Osteocyte (in vitro differentiated cells): Measurements from ENCODE around the gene ANTXR1. TPM values are rescaled to one million over a fixed set of nuclear protein-coding genes. Genes with fewer than 3 reads are reported as not detected.
"Not testable (repeated sequence)": the region's sequence is repeated elsewhere in the genome, so short reads cannot be mapped to it uniquely, and the experiment has no call there.

Experiments used
- DNase-seq: peaks from one replicate; pipeline ENCODE4 v3.0.0; 2021; ENCODE audit warnings: mixed read lengths; ENCODE audit not compliant: unreplicated experiment; ENCODE audit errors: extremely low spot score
- H3K27ac Mint-ChIP-seq: one replicate; pipeline ENCODE4 v1.8.0; 2021; ENCODE audit warnings: mild to moderate bottlenecking, mixed read lengths; ENCODE audit not compliant: unreplicated experiment
- H3K27me3 Mint-ChIP-seq: one replicate; pipeline ENCODE4 v1.8.0; 2021; ENCODE audit warnings: mixed read lengths; ENCODE audit not compliant: unreplicated experiment
- H3K36me3 Mint-ChIP-seq: one replicate; pipeline ENCODE4 v1.8.0; 2021; ENCODE audit warnings: mixed read lengths; ENCODE audit not compliant: unreplicated experiment
- H3K4me1 Mint-ChIP-seq: one replicate; pipeline ENCODE4 v1.8.0; 2021; ENCODE audit warnings: mixed read lengths; ENCODE audit not compliant: unreplicated experiment
- H3K4me3 Mint-ChIP-seq: one replicate; pipeline ENCODE4 v1.8.0; 2021; ENCODE audit warnings: mild to moderate bottlenecking, moderate library complexity, mixed read lengths; ENCODE audit not compliant: unreplicated experiment
- H3K9me3 Mint-ChIP-seq: one replicate; pipeline ENCODE4 v1.8.0; 2021; ENCODE audit warnings: mixed read lengths; ENCODE audit not compliant: unreplicated experiment
- total RNA-seq: library from RNA; stranded (reverse); gene quantifications from 2 replicates; pipeline ENCODE4 v1.2.1, GENCODE V29; 2021
- TF ChIP-seq, protein P1 (sequence below): fragments of 200-600 bp; sonication (generic); IDR thresholded peaks from 2 replicates; pipeline ENCODE4 v1.5.0; 2021; ENCODE audit warnings: antibody characterized with exemption, mild to moderate bottlenecking, moderate library complexity

The ANTXR1 gene
- total RNA-seq, 1 donor from 2014 or later = 144 TPM

DNA sequence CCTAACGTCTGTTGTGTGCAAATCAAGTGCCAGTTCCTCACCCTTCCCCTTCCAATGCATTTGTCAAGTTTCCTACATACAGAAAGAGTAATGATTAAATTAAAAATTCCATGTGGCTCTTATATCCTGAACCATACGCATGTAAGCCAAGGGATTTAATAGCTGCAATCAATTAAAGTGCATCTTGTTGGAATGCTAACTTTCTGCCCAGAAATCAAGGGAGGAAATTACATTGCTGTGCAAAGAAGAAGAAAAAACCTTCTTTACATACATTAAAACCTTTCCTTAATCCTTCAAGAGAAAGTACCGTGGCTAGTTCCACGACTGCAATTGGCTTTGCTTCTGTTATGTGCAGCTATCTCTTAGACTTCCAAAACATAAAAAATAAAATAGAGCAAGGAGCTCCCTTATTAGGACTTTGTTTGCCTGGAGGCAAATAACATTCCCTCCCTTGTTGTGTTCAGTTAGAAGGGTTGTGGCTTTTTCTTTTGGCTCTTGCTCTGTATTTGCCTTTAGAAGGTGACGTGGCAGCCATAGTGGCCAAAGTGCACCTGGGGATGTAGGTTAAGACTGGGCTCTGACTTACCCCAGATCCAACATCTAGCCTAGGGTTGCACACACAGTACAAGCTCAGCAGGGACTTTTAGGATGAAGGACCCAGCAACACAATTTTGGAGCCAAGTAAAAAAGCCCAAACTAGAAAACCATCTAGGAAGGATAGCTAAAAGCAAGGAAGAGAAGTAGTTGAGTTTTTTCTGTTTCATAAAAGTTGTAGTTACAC is 158.3 kb downstream of the ANTXR1 start:
- Mint-ChIP-seq H3K27ac (no peak overlapping the region), H3K27me3 (no peaks in the 10 kb centered on the region), H3K4me3 (no peak overlapping the region), H3K4me1 (peaks cover 31% of the 10 kb centered on the region), H3K36me3 (peaks cover 34% of the 10 kb centered on the region), H3K9me3 (no peaks in the 10 kb centered on the region)
- no peak for DNase-seq
- TF ChIP-seq, protein P1, sequence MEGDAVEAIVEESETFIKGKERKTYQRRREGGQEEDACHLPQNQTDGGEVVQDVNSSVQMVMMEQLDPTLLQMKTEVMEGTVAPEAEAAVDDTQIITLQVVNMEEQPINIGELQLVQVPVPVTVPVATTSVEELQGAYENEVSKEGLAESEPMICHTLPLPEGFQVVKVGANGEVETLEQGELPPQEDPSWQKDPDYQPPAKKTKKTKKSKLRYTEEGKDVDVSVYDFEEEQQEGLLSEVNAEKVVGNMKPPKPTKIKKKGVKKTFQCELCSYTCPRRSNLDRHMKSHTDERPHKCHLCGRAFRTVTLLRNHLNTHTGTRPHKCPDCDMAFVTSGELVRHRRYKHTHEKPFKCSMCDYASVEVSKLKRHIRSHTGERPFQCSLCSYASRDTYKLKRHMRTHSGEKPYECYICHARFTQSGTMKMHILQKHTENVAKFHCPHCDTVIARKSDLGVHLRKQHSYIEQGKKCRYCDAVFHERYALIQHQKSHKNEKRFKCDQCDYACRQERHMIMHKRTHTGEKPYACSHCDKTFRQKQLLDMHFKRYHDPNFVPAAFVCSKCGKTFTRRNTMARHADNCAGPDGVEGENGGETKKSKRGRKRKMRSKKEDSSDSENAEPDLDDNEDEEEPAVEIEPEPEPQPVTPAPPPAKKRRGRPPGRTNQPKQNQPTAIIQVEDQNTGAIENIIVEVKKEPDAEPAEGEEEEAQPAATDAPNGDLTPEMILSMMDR = no peak

DNA sequence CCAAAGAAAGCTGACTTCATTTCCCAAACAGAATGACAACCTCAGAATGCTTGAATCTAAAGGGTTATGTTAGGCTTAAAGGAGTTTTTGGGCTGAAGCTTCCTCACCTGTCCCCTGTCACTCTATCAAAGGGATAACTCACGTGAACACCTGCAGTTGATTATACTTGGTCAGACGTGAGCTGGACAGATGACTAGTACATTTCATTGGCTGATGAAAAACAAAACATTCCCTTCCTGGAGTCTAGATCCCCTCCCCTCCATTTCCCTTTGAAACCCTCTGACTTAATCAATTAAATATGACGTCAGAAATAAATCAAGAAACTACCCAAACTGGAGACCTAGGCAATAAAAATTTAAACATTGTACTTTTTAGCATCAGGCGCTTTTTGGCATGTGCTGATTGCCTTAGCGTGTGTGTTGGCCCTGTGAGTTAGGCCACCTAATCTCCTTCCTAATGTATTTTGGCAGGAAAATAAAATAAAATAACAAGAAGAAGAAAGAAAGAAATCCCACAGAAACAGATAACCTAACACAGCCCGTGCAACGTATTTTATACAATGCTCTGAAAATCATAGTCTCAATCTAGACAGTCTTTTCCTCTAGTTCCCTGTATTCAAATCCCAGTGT is 159.0 kb downstream of the ANTXR1 start:
- no peak overlapping the region for H3K27ac Mint-ChIP-seq

DNA sequence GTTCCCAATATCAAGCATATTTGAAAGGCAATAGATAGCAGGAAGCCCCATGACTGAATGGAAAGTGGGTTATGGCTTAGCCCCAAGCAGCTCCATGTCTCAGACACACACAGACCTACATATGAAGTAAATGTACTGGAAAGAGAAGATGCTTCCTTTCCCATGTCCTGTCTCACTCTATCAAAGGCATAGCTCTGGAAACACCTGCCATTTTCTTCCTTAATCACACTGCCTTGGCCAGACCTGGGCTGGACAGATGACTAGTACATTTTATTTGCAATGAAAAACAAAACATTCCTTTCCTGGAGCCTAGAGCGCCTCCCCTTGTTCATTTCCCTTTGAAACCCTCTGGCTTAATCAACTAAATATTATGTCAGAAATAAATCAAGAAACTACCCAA is 160.7 kb downstream of the ANTXR1 start:
- H3K27me3 Mint-ChIP-seq = no peaks in the 10 kb centered on the region
- no peaks in the 10 kb centered on the region for H3K9me3 Mint-ChIP-seq
- peaks cover 51% of the 10 kb centered on the region for H3K4me1 Mint-ChIP-seq
- TF ChIP-seq, protein P1 = no peak
- DNase-seq = no peak
- H3K36me3 Mint-ChIP-seq = peaks cover 24% of the 10 kb centered on the region
- no peak overlapping the region for H3K27ac Mint-ChIP-seq
- no peak overlapping the region for H3K4me3 Mint-ChIP-seq

More for the DNA sequence above, 159.0 kb downstream of the ANTXR1 start:
- DNase-seq = no peak
- TF ChIP-seq, protein P1 = no peak
- H3K4me1 Mint-ChIP-seq = peaks cover 38% of the 10 kb centered on the region
- no peaks in the 10 kb centered on the region for H3K9me3 Mint-ChIP-seq
- H3K4me3 Mint-ChIP-seq = no peak overlapping the region
- H3K36me3 Mint-ChIP-seq = peaks cover 28% of the 10 kb centered on the region
- no peaks in the 10 kb centered on the region for H3K27me3 Mint-ChIP-seq

DNA sequence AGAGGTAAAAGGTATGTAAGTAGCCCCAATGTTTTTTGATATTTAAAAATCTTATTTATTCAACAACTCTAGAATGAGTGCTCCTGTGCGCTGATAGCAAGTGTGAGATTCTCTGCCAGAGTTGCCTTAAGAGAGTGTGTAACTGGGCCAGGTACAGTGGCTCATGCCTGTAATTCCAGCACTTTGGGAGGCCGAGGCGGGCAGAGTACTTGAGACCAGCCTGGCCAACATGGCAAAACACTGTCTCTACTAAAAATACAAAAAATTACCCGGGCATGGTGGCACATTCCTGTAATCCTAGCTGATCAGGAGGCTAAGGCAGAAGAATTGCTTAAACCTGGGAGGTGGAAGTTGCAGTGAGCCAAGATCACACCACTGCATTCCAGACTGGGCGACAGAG is 161.2 kb downstream of the ANTXR1 start:
- H3K36me3 Mint-ChIP-seq = peaks cover 21% of the 10 kb centered on the region
- not testable (repeated sequence) for H3K4me3 Mint-ChIP-seq, H3K27ac Mint-ChIP-seq, H3K9me3 Mint-ChIP-seq, H3K27me3 Mint-ChIP-seq, DNase-seq
- peaks cover 51% of the 10 kb centered on the region for H3K4me1 Mint-ChIP-seq

DNA sequence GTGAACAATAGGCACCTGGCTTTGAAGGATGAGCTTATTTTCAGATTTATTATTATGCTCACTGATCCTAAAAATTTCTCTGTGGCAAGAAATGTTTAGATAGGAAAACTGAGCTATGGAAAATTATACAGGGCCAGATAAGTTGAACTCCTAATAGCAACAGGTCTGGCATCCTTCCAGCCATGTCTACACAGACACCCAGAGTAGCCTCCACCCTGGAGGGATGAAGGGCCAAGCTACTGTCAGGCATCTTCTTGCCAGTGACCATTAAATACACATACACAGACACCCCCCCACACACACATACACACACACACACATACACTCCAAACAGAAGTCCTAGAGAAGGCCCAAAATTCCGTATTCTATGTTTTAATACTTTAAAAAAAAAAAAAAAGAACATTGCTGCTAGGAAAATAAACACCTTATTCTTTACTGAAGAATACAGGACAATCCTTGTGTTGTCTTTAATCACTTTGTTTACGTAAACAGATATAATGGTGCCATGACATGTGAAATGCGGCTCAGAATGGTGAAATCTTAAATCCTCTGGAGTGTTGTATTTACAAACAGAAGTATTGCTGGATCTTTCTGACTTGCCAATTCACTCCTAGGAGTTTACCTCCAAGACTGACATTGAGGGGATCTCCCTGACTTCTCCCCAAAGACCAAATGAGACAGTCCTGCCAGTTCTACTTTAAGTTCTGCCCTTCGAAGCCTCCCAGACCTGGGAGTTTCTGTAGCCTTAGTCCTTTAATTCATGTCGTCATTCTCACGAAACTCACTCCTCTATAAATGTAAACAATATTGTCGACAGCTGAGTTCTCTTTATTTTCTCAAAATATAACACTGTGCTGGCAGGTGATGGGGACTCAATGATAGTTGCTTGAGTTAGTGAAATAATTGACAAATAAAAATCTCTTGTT is 163.1 kb downstream of the ANTXR1 start:
- no peak overlapping the region for H3K27ac Mint-ChIP-seq
- TF ChIP-seq, protein P1 = no peak
- peaks cover 42% of the 10 kb centered on the region for H3K4me1 Mint-ChIP-seq
- H3K36me3 Mint-ChIP-seq = peaks cover 26% of the 10 kb centered on the region
- no peak for DNase-seq
- no peak overlapping the region for H3K4me3 Mint-ChIP-seq
- no peaks in the 10 kb centered on the region for H3K27me3 Mint-ChIP-seq
- H3K9me3 Mint-ChIP-seq = no peaks in the 10 kb centered on the region
